ENCODE results near the gene ZFC3H1. TPM values are rescaled to one million over a fixed set of nuclear protein-coding genes. Genes with fewer than 3 reads are reported as not detected.

ZFC3H1 gene
- total RNA-seq, 1 experiment from 2014 or later: 24.4 TPM

GRCh38 chr12:71605039-71605438, 58.6 kb downstream of the ZFC3H1 start:
- no peak overlapping the region for H3K56ac ChIP-seq (ENCODE audit: insufficient read length, low read depth, low read length)
- no peak overlapping the region for H3K4ac ChIP-seq (ENCODE audit: low read depth, low read length)
- no peak overlapping the region for H2BK12ac ChIP-seq (ENCODE audit: insufficient read length, low read depth, low read length)
- H4K8ac ChIP-seq (replicated peaks; ENCODE audit: insufficient read length, low read depth, low read length): no peak overlapping the region
- H3K18ac ChIP-seq (ENCODE audit: insufficient read length, low read depth, low read length): no peak overlapping the region
- no peak overlapping the region for H3K14ac ChIP-seq (ENCODE audit: insufficient read depth, low read length)
- no peaks in the 10 kb centered on the region for H3K23me2 ChIP-seq (ENCODE audit: insufficient read length, low read depth, low read length, poor library complexity, severe bottlenecking)
- H3K23ac ChIP-seq (ENCODE audit: insufficient read length, low read depth, low read length): no peak overlapping the region
- Mint-ChIP-seq H3K36me3 (ENCODE audit: insufficient read depth in 1 of 3, low read depth in 3 of 3) (peaks cover 10 to 32% (median 14%) of the 10 kb centered on the region in 3 experiments; a peak in 6 of 7 replicates), H3K27ac (no peak overlapping the region; a peak in 1 of 7 replicates), H3K4me3 (no peak overlapping the region), H3K27me3 (ENCODE audit: low read depth) (no peaks in the 10 kb centered on the region), H3K4me1 (peaks cover 8 to 13% of the 10 kb centered on the region in 2 experiments), H3K9me3 (no peaks in the 10 kb centered on the region)
- no peak for TF ChIP-seq CTCF (conservative IDR thresholded peaks at IDR 0.05)
- H3K9ac ChIP-seq (ENCODE audit: extremely low read depth, insufficient read length, low read length): no peak overlapping the region
- H3K9me3 ChIP-seq (ENCODE audit: control insufficient read depth, low read depth, low read length): no peaks in the 10 kb centered on the region
- H2AFZ ChIP-seq (ENCODE audit: low read length): no peak overlapping the region
- H2BK20ac ChIP-seq (ENCODE audit: low read depth, low read length, poor library complexity, severe bottlenecking): no peak overlapping the region
- no peak overlapping the region for H2BK120ac ChIP-seq (ENCODE audit: low read depth, low read length, poor library complexity, severe bottlenecking)
- H3K4me1 ChIP-seq (ENCODE audit: insufficient read depth, low read length): 0 out of 2 replicates have a peak, but pooled peaks cover 5% of the 10 kb centered on the region
- H4K91ac ChIP-seq (ENCODE audit: insufficient read length, low read depth, low read length): no peak overlapping the region
- no peak overlapping the region for H2AK5ac ChIP-seq (ENCODE audit: insufficient read length, low read length)
- H2BK15ac ChIP-seq (ENCODE audit: low read depth, low read length): no peak overlapping the region
- H2BK5ac ChIP-seq (ENCODE audit: insufficient read length, low read length): no peak overlapping the region
- no peaks in the 10 kb centered on the region for H4K20me1 ChIP-seq (ENCODE audit: control insufficient read depth, insufficient read depth, insufficient read length)
- H3K79me2 ChIP-seq (ENCODE audit: insufficient read depth, low read length): no peaks in the 10 kb centered on the region
- H3K27ac ChIP-seq (ENCODE audit: insufficient read length, low read depth, low read length): no peak overlapping the region
- no peak for DNase-seq
- no peaks in the 10 kb centered on the region for H3K79me1 ChIP-seq (ENCODE audit: insufficient read depth, low read depth, low read length, poor library complexity, severe bottlenecking)
- H4K5ac ChIP-seq (ENCODE audit: insufficient read length, low read depth, low read length): no peak overlapping the region
- WGBS (ENCODE audit: extremely low coverage, insufficient read length, low lambda C conversion rate): no CpG with 5 or more reads among the region's 3 CpGs
- H3K27me3 ChIP-seq (ENCODE audit: insufficient read depth, low read length): no peaks in the 10 kb centered on the region
- no peak overlapping the region for H3T11ph ChIP-seq (ENCODE audit: low read length)
- H3K4me2 ChIP-seq (ENCODE audit: insufficient read depth, insufficient read length, low read length): no peak overlapping the region
